H1 (cell line): ENCODE measurements around the gene SLC22A23. TPM values are rescaled to one million over a fixed set of nuclear protein-coding genes. Genes with fewer than 3 reads are reported as not detected.

Experiments
- CTCF ChIA-PET: fragments of 300-600 bp; sonication (Branson Sonifier 250); formaldehyde crosslinking; loops from one replicate; lab custom pipeline; 2021; ENCODE audit not compliant: partially characterized antibody; lab: Charles Lee
- POLR2A ChIA-PET: fragments of 300-600 bp; sonication (Branson Sonifier 250); formaldehyde crosslinking; loops from one replicate; lab custom pipeline; 2021; ENCODE audit warnings: inconsistent platforms; ENCODE audit not compliant: partially characterized antibody; lab: Charles Lee
- DNase-seq, 2 experiments: peaks; one replicate each; pipeline versions ENCODE4 v3.0.0 to v3.0.0-alpha.2; 2010 to 2022; ENCODE audit warnings: low spot score in 2 of 2, low read depth in 1 of 2, mixed read lengths in 1 of 2
- FAIRE-seq: peaks from 2 replicates; lab custom pipeline; 2011; peaks lifted over from hg19 to GRCh38; lab: Jason Lieb, UNC
- H2AFZ ChIP-seq: 2 replicates; pipeline ENCODE4 v1.8.1; 2012; ENCODE audit warnings: low read length, inconsistent platforms
- H2AK5ac ChIP-seq: 2 replicates; pipeline ENCODE4 v1.6.1; 2013; ENCODE audit warnings: low read depth, low read length
- H2BK120ac ChIP-seq: replicated peaks from 2 replicates; pipeline ENCODE3; 2013; ENCODE audit warnings: low read depth, low read length, inconsistent platforms
- H2BK12ac ChIP-seq: 2 replicates; pipeline ENCODE4 v1.6.1; 2013; ENCODE audit warnings: low read depth, low read length
- H2BK15ac ChIP-seq: 2 replicates; pipeline ENCODE4 v1.6.1; 2013; ENCODE audit warnings: low read length
- H2BK20ac ChIP-seq: 2 replicates; pipeline ENCODE4 v1.6.1; 2013; ENCODE audit warnings: low read length
- H2BK5ac ChIP-seq: 2 replicates; pipeline ENCODE4 v1.6.1; 2013; ENCODE audit warnings: low read depth, low read length
- H3K14ac ChIP-seq: 2 replicates; pipeline ENCODE4 v1.6.1; 2013; ENCODE audit warnings: inconsistent platforms; ENCODE audit not compliant: insufficient read length
- H3K18ac ChIP-seq: 2 replicates; pipeline ENCODE4 v1.6.1; 2013; ENCODE audit warnings: low read length; ENCODE audit errors: extremely low read depth
- H3K23ac ChIP-seq: 2 replicates; pipeline ENCODE4 v1.6.1; 2013; ENCODE audit warnings: inconsistent platforms; ENCODE audit not compliant: insufficient read length
- H3K23me2 ChIP-seq: 2 replicates; pipeline ENCODE4 v1.6.1; 2013; ENCODE audit warnings: low read depth, low read length
- H3K27ac ChIP-seq: 2 replicates; pipeline ENCODE4 v1.6.1; 2011; ENCODE audit warnings: low read depth, low read length, inconsistent platforms
- H3K27me3 ChIP-seq, 4 experiments: replicated peaks in 1 of 4; 1 replicate in 1 of 4; 2 replicates in 3 of 4; pipeline versions ENCODE4 v1.6.1 to v1.8.1; 2011 to 2013; ENCODE audit warnings: low read length in 3 of 4, mild to moderate bottlenecking in 3 of 4, inconsistent platforms in 2 of 4, mixed read lengths in 2 of 4, moderate library complexity in 1 of 4; ENCODE audit not compliant: control insufficient read depth in 3 of 4, insufficient read depth in 3 of 4; ENCODE audit errors: extremely low read depth in 1 of 4
- H3K36me3 ChIP-seq, 4 experiments: 2 replicates each; pipeline versions ENCODE4 v1.6.1 to v1.8.1; 2011 to 2013; ENCODE audit warnings: mild to moderate bottlenecking in 4 of 4, low read length in 3 of 4, moderate library complexity in 2 of 4, control low read depth in 1 of 4, inconsistent platforms in 1 of 4; ENCODE audit not compliant: insufficient read depth in 4 of 4, control insufficient read depth in 2 of 4
- H3K4ac ChIP-seq: replicated peaks from 2 replicates; pipeline ENCODE3; 2013; ENCODE audit warnings: low read length, low read depth, mixed read lengths, inconsistent platforms; ENCODE audit not compliant: insufficient read length
- H3K4me1 ChIP-seq, 4 experiments: replicated peaks in 1 of 4; 1 replicate in 1 of 4; 2 replicates in 3 of 4; pipeline versions ENCODE4 v1.6.1 to v1.8.1; 2011 to 2013; ENCODE audit warnings: low read length in 3 of 4, inconsistent platforms in 2 of 4, mixed read lengths in 1 of 4; ENCODE audit not compliant: insufficient read depth in 4 of 4, control insufficient read depth in 3 of 4
- H3K4me2 ChIP-seq, 2 experiments: 2 replicates each; pipeline versions ENCODE4 v1.6.1 to v1.8.1; 2011 to 2013; ENCODE audit warnings: low read depth in 2 of 2, low read length in 2 of 2, control low read depth in 1 of 2, inconsistent platforms in 1 of 2, mild to moderate bottlenecking in 1 of 2; ENCODE audit not compliant: insufficient read depth in 1 of 2
- H3K4me3 ChIP-seq, 4 experiments: fragments of 200-600, 300-600 bp in 1 of 4; sonication (generic), shearing (Covaris generic), sonication (Bioruptor Twin) in 1 of 4; 2 replicates each; pipeline versions ENCODE4 v1.5.1 to v1.8.1; 2011 to 2016; ENCODE audit warnings: low read length in 4 of 4, low read depth in 3 of 4, control low read depth in 2 of 4, inconsistent platforms in 2 of 4, mild to moderate bottlenecking in 2 of 4, mixed read lengths in 1 of 4, moderate library complexity in 1 of 4; ENCODE audit not compliant: insufficient read depth in 2 of 4; ENCODE audit errors: extremely low read depth in 1 of 4
- H3K56ac ChIP-seq: replicated peaks from 2 replicates; pipeline ENCODE3; 2013; ENCODE audit warnings: low read depth, mild to moderate bottlenecking, mixed read lengths, low read length, inconsistent platforms; ENCODE audit not compliant: insufficient read length
- H3K79me1 ChIP-seq: 2 replicates; pipeline ENCODE4 v1.6.1; 2013; ENCODE audit warnings: low read depth, low read length, control low read depth
- H3K79me2 ChIP-seq, 2 experiments: 2 replicates each; pipeline versions ENCODE4 v1.6.1 to v1.8.1; 2012 to 2013; ENCODE audit warnings: low read length in 2 of 2, mild to moderate bottlenecking in 2 of 2, inconsistent platforms in 1 of 2; ENCODE audit not compliant: insufficient read depth in 2 of 2, control insufficient read depth in 1 of 2
- H3K9ac ChIP-seq, 4 experiments: replicated peaks in 1 of 4; 1 replicate in 1 of 4; 2 replicates in 3 of 4; pipeline versions ENCODE4 v1.6.1 to v1.8.1; 2011 to 2013; ENCODE audit warnings: low read depth in 3 of 4, low read length in 3 of 4, control low read depth in 2 of 4, mild to moderate bottlenecking in 2 of 4, moderate library complexity in 2 of 4, inconsistent platforms in 1 of 4; ENCODE audit errors: extremely low read depth in 1 of 4
- H3K9me3 ChIP-seq, 2 experiments: 2 replicates each; pipeline versions ENCODE4 v1.6.1 to v1.8.1; 2012 to 2013; ENCODE audit warnings: mild to moderate bottlenecking in 2 of 2, moderate library complexity in 2 of 2, control low read depth in 1 of 2, inconsistent platforms in 1 of 2, low read depth in 1 of 2, low read length in 1 of 2, mixed read lengths in 1 of 2; ENCODE audit not compliant: insufficient read depth in 2 of 2
- H4K20me1 ChIP-seq, 2 experiments: replicated peaks in 1 of 2; 2 replicates each; pipeline versions ENCODE3 to v1.8.1; 2011 to 2013; ENCODE audit warnings: inconsistent platforms in 2 of 2, low read length in 2 of 2, mild to moderate bottlenecking in 1 of 2; ENCODE audit not compliant: insufficient read depth in 2 of 2, control insufficient read depth in 1 of 2
- H4K5ac ChIP-seq: 2 replicates; pipeline ENCODE4 v1.6.1; 2013; ENCODE audit warnings: low read length, low read depth, mixed read lengths, inconsistent platforms; ENCODE audit not compliant: insufficient read length
- H4K8ac ChIP-seq: 2 replicates; pipeline ENCODE4 v1.8.0; 2013; ENCODE audit warnings: mild to moderate bottlenecking, moderate library complexity, low read length, inconsistent platforms; ENCODE audit not compliant: insufficient read depth; ENCODE audit errors: extremely low read depth
- H4K91ac ChIP-seq: replicated peaks from 2 replicates; pipeline ENCODE3; 2013; ENCODE audit warnings: low read length, mixed read lengths, inconsistent platforms; ENCODE audit not compliant: insufficient read length
- BRCA1 ChIP-seq: IDR thresholded peaks from 2 replicates; pipeline ENCODE4 v1.6.1; 2012; ENCODE audit warnings: low read depth, low read length, improper control_type of control experiment
- CTCF ChIP-seq, 3 experiments: IDR thresholded peaks; 1 replicate in 2 of 3; 2 replicates in 1 of 3; pipeline versions ENCODE4 v1.5.1 to v1.6.1; 2011; ENCODE audit warnings: low read length in 3 of 3, mild to moderate bottlenecking in 3 of 3, inconsistent platforms in 2 of 3, low read depth in 1 of 3, moderate library complexity in 1 of 3; ENCODE audit not compliant: insufficient read depth in 1 of 3; ENCODE audit errors: control extremely low read depth in 1 of 3
- MAX ChIP-seq: IDR thresholded peaks from 2 replicates; pipeline ENCODE4 v1.6.1; 2012; ENCODE audit warnings: inconsistent platforms
- RAD21 ChIP-seq, 2 experiments: IDR thresholded peaks in 1 of 2; conservative IDR thresholded peaks in 1 of 2; 2 replicates each; pipeline ENCODE4 v1.6.1; 2011; ENCODE audit warnings: low read depth in 2 of 2, low read length in 2 of 2, improper control_type of control experiment in 1 of 2, inconsistent platforms in 1 of 2, mild to moderate bottlenecking in 1 of 2, moderate library complexity in 1 of 2
- SP2 ChIP-seq: IDR thresholded peaks from 2 replicates; pipeline ENCODE4 v1.6.1; 2012; ENCODE audit warnings: mild to moderate bottlenecking, low read length, inconsistent platforms
- WGBS, 2 experiments: shearing (Covaris generic) in 1 of 2; methylation state at CpG; one replicate each; pipeline versions ENCODE4 v1.1.6 to v1.1.7; 2013 to 2015; ENCODE audit warnings: low lambda C conversion rate in 2 of 2, mixed read lengths in 2 of 2, inconsistent platforms in 1 of 2, low coverage in 1 of 2, missing lambda C conversion rate in 1 of 2; ENCODE audit not compliant: insufficient replicate concordance in 2 of 2, insufficient coverage in 1 of 2, insufficient read length in 1 of 2; ENCODE audit errors: extremely low coverage in 1 of 2, missing lambda C conversion rate in 1 of 2; 5-methylcytosine and 5-hydroxymethylcytosine counted together
- polyA plus RNA-seq, 7 experiments: library from polyadenylated mRNA; depleted of rRNA in 3 of 7; stranded (reverse) in 5 of 7; unstranded in 2 of 7; fragments of >200 nt in 5 of 7; fragments of 200-250 nt in 2 of 7; gene quantifications; 1 replicate in 5 of 7; 2 replicates in 1 of 7; 4 replicates in 1 of 7; pipeline versions ENCODE4 v1.2.1 to v1.2.3, GENCODE V29; 2011 to 2013; ENCODE audit warnings: missing spikeins in 2 of 7, mixed read lengths in 2 of 7
- total RNA-seq: library from RNA; stranded (reverse); fragmentation: NEBNext Ultra II Directional; extraction: Animal tissue kit (Norgen Biotek cat#: 25700); gene quantifications from 2 replicates; pipeline ENCODE4 v1.2.1, GENCODE V29; 2021

Gene SLC22A23
- total and polyA plus RNA-seq, 2 of the 8 experiments (the other 6 are each of a cell fraction or from before 2014, with no cell fraction given) = 9.9 to 38.4 TPM

DNA sequence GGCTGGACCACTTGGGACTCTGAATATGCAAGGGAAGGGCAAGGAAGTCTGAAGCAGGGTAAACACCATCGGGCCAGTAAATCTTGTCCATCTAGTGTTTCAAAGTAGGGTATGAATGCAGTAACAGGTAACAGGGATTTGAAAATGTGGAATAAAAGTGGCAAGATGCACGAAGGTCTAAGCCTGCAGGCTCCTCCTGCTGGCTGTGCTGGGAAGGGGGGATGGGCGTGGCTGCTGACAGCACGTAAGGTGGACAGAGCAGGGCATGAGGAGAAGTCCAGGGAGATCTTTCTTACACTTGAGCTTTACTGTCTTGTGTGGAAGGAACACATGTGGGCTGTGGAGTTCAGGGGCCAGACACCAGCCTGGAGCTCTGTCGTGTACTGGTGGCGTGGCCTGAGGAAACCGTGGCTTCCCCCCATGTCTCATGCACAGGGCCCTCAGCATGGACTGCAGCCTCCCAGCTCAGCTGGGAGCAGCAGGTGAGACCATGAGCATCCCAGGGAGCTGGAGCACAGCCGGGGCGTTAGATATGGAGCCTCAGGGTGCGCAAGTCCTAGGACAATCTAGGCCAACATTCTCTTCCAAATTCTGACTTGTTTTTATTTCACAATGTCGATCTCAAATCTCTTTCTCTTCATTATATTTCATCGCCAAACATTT is 84.5 kb downstream of the SLC22A23 start:
- WGBS, 2 experiments = 91 to 100% methylated on average over 2 to 12 of the region's 12 CpGs
- Histone ChIP-seq H3K27ac (no peak overlapping the region), H2AFZ (no peak overlapping the region), H3K79me2 (0 out of 4 replicates have a peak, but pooled peaks cover 0 to 4% of the 10 kb centered on the region in 2 experiments), H3K36me3 (no peaks in the 10 kb centered on the region), H3K23me2 (no peaks in the 10 kb centered on the region), H2BK20ac (no peak overlapping the region), H2AK5ac (no peak overlapping the region), H4K20me1 (peaks cover 2 to 3% of the 10 kb centered on the region in 2 experiments), H3K56ac (no peak overlapping the region), H4K91ac (no peak overlapping the region), H3K4ac (no peak overlapping the region), H3K23ac (no peak overlapping the region), H2BK120ac (no peak overlapping the region), H2BK5ac (no peak overlapping the region), H3K4me3 (no peak overlapping the region), H3K4me1 (peaks cover 0 to 5% (median 3%) of the 10 kb centered on the region in 4 experiments; a peak in 4 of 7 replicates), H3K9ac (no peak overlapping the region), H2BK15ac (no peak overlapping the region; the same call in 1 of the 2 replicates), H2BK12ac (no peak overlapping the region), H3K27me3 (peaks cover 0 to 1% (median 0%) of the 10 kb centered on the region in 4 experiments; a peak in 1 of 7 replicates), H4K5ac (no peak overlapping the region), H3K18ac (no peak overlapping the region), H4K8ac (no peak overlapping the region), H3K79me1 (no peaks in the 10 kb centered on the region; the same call in 1 of the 2 replicates), H3K4me2 (no peak overlapping the region), H3K9me3 (no peaks in the 10 kb centered on the region), H3K14ac (no peak overlapping the region)
- TF ChIP-seq RAD21 (IDR thresholded peaks at IDR 0.05 in 1 of 2, conservative IDR thresholded peaks at IDR 0.05 in 1 of 2; ENCODE audit: low read depth in 2 of 2, low read length in 2 of 2) (peak; percentile 46 to 49), CTCF (IDR thresholded peaks at IDR 0.05; ENCODE audit: control extremely low read depth in 1 of 3, insufficient read depth in 1 of 3, low read depth in 1 of 3, low read length in 3 of 3) (peak; percentile 31 to 67 (median 60)), BRCA1 (no peak), MAX (peak; percentile 19; the same call in 1 of the 2 replicates), SP2 (no peak)
- FAIRE-seq = no peak
- ChIA-PET POLR2A (no interaction called here), CTCF (interaction anchor here (0.6 to 4.0 kb wide), 24 partner anchors 8 to 375 kb away, joined by 3 to 20 read pairs (median 5); no protein-coding TSS in a partner anchor)
- no peak for DNase-seq
